ENCODE measurements around the gene RARG. TPM values are rescaled to one million over a fixed set of nuclear protein-coding genes. Genes with fewer than 3 reads are reported as not detected.

Gene RARG
- total and polyA plus RNA-seq, 2 donors (not counting 1 experiment from before 2014, with no cell fraction given): 8.8 to 15.0 TPM

DNA sequence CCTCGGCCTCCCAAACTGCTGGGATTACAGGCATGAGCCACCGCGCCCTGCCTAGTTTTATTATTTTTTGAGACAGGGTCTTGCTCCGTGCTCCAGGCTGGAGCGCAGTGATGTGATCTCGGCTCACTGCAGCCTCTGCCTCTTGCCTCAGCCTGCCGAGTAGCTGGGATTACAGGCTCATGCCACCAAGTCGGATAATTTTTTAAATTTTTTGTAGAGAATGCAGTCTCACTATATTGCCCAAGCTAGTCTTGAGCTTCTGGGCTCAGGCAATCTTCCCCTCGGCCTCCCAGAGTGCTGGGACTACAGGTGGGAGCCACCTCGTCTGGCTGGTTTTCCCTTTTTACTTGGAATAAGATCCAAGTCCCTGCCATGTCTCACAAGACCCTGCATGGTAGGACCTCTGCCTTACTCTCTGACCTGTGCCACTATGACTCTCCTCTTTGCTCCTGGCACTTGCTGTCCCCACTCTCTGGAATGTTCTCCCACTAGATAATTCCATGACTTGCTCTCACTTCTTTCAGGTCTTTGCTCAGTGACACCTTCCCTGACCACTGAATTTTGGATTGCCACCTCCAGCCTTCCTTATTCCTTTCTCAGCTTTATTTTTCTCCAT lies 7.7 kb upstream of the RARG start:
- H3K36me3 ChIP-seq (replicated peaks in 1 of 2; ENCODE audit: control extremely low read depth in 1 of 2, control insufficient read depth in 1 of 2, extremely low read depth in 1 of 2, insufficient read depth in 2 of 2, low read length in 1 of 2): no peaks in the 10 kb centered on the region
- H3K9ac ChIP-seq (ENCODE audit: low read length): no peak overlapping the region
- TF ChIP-seq, protein P1, sequence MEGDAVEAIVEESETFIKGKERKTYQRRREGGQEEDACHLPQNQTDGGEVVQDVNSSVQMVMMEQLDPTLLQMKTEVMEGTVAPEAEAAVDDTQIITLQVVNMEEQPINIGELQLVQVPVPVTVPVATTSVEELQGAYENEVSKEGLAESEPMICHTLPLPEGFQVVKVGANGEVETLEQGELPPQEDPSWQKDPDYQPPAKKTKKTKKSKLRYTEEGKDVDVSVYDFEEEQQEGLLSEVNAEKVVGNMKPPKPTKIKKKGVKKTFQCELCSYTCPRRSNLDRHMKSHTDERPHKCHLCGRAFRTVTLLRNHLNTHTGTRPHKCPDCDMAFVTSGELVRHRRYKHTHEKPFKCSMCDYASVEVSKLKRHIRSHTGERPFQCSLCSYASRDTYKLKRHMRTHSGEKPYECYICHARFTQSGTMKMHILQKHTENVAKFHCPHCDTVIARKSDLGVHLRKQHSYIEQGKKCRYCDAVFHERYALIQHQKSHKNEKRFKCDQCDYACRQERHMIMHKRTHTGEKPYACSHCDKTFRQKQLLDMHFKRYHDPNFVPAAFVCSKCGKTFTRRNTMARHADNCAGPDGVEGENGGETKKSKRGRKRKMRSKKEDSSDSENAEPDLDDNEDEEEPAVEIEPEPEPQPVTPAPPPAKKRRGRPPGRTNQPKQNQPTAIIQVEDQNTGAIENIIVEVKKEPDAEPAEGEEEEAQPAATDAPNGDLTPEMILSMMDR (IDR thresholded peaks at IDR 0.05): no peak
- TF ChIP-seq EZH2 (IDR thresholded peaks at IDR 0.05; ENCODE audit: borderline replicate concordance, insufficient read depth, low read depth, low read length, poor library complexity, severe bottlenecking): no peak
- WGBS (ENCODE audit: insufficient coverage): 96% methylated on average over 10 of the region's 10 CpGs
- Mint-ChIP-seq H3K27ac (no peak overlapping the region), H3K4me3 (no peak overlapping the region), H3K9me3 (ENCODE audit: insufficient read depth) (no peaks in the 10 kb centered on the region), H3K27me3 (peaks cover 8% of the 10 kb centered on the region), H3K4me1 (peaks cover 40% of the 10 kb centered on the region)
- H3K4me2 ChIP-seq (replicated peaks; ENCODE audit: low read depth, low read length, poor library complexity, severe bottlenecking): no peak overlapping the region
- ChIA-PET POLR2A (interaction anchor here (0.7 kb wide), 1 partner anchor 16 kb away, joined by 6 read pairs; no protein-coding TSS in a partner anchor), CTCF (interaction anchor here (0.6 to 1.3 kb wide), 3 partner anchors 27 to 211 kb away, joined by 3 read pairs; no protein-coding TSS in a partner anchor)
- DNase-seq: no peak
- H3K9me3 ChIP-seq (ENCODE audit: control extremely low read depth in 1 of 3, control insufficient read depth in 2 of 3, insufficient read depth in 1 of 3, low read length in 2 of 3): peaks cover 0 to 3% (median 0%) of the 10 kb centered on the region in 3 donors
- H2AFZ ChIP-seq (ENCODE audit: insufficient read depth, low read depth, low read length, poor library complexity, severe bottlenecking): no peak overlapping the region
- H3K4me1 ChIP-seq (ENCODE audit: control insufficient read depth in 2 of 2, insufficient read depth in 2 of 2, low read length in 2 of 2): peaks cover 26 to 34% of the 10 kb centered on the region in 2 donors
- no peak overlapping the region for H3K4me3 ChIP-seq (ENCODE audit: control extremely low read depth in 1 of 5, extremely low read depth in 1 of 5, insufficient read depth in 1 of 5, low read depth in 2 of 5, low read length in 4 of 5)
- peaks cover 0 to 4% (median 0%) of the 10 kb centered on the region in 4 experiments for H3K27me3 ChIP-seq (replicated peaks in 1 of 4; ENCODE audit: control extremely low read depth in 1 of 4, control insufficient read depth in 3 of 4, insufficient read depth in 4 of 4, low read length in 3 of 4)
- H3K79me2 ChIP-seq (ENCODE audit: control insufficient read depth, insufficient read depth, low read length): no peaks in the 10 kb centered on the region
- intact Hi-C loops (cut with micrococcal nuclease): no loop called here
- H3K27ac ChIP-seq (ENCODE audit: low read length in 2 of 2): no peak overlapping the region
- ATAC-seq (ENCODE audit: low read depth): no peak
- H4K20me1 ChIP-seq (ENCODE audit: control insufficient read depth, insufficient read depth, low read length, poor library complexity, severe bottlenecking): no peaks in the 10 kb centered on the region

DNA sequence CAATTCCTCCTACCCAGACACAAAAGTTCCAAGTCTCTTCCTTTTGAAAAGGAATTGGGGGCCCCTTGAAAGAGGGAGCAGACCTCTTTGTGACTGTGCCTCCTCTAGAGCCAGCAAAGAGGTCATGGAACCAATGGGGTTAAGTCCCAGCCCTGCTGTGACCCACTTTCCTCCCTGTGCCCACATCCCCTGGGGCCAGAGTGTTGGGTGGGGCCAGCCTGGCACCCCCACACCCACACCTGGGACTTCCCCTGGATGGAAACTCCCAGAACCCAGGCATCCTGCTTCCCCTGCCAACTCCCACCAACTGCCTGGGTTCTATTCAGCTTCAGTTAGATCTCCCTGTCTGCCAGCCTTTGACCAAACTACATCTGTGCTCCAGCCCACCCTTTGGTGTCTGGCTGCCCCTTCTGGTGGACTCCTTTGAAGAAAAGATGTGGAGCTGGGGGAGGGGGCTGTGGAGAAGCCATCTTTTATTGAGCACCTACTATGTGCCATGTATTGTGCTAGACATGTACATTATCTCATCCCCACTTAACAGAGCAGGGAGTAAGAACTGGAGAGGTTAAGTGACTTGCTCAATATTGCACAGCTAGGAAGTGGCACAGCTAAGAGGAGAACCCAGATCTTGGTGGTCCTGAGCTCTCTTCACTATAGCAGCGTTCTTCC lies 4.6 kb upstream of the RARG start:
- Histone ChIP-seq H3K9me3 (ENCODE audit: control extremely low read depth in 1 of 3, control insufficient read depth in 2 of 3, insufficient read depth in 1 of 3, low read length in 2 of 3) (peaks cover 0 to 3% (median 0%) of the 10 kb centered on the region in 3 donors), H3K27ac (ENCODE audit: low read length in 2 of 2) (no peak overlapping the region), H3K4me2 (replicated peaks; ENCODE audit: low read depth, low read length, poor library complexity, severe bottlenecking) (peak overlapping the region; percentile 51), H3K4me1 (ENCODE audit: control insufficient read depth in 2 of 2, insufficient read depth in 2 of 2, low read length in 2 of 2) (peaks cover 39 to 55% of the 10 kb centered on the region in 2 donors), H3K27me3 (replicated peaks in 1 of 4; ENCODE audit: control extremely low read depth in 1 of 4, control insufficient read depth in 3 of 4, insufficient read depth in 4 of 4, low read length in 3 of 4) (peaks cover 0 to 11% (median 2%) of the 10 kb centered on the region in 4 experiments), H2AFZ (ENCODE audit: insufficient read depth, low read depth, low read length, poor library complexity, severe bottlenecking) (no peak overlapping the region), H3K36me3 (replicated peaks in 1 of 2; ENCODE audit: control extremely low read depth in 1 of 2, control insufficient read depth in 1 of 2, extremely low read depth in 1 of 2, insufficient read depth in 2 of 2, low read length in 1 of 2) (no peaks in the 10 kb centered on the region), H3K4me3 (ENCODE audit: control extremely low read depth in 1 of 5, extremely low read depth in 1 of 5, insufficient read depth in 1 of 5, low read depth in 2 of 5, low read length in 4 of 5) (no peak overlapping the region), H3K9ac (ENCODE audit: low read length) (no peak overlapping the region), H3K79me2 (ENCODE audit: control insufficient read depth, insufficient read depth, low read length) (no peaks in the 10 kb centered on the region), H4K20me1 (ENCODE audit: control insufficient read depth, insufficient read depth, low read length, poor library complexity, severe bottlenecking) (no peaks in the 10 kb centered on the region)
- Mint-ChIP-seq H3K4me3 (peak overlapping the region; percentile 16), H3K27ac (no peak overlapping the region), H3K4me1 (peaks cover 53% of the 10 kb centered on the region), H3K9me3 (ENCODE audit: insufficient read depth) (no peaks in the 10 kb centered on the region), H3K27me3 (peaks cover 9% of the 10 kb centered on the region)
- DNase-seq (peak; percentile 60), ATAC-seq (ENCODE audit: low read depth) (no peak)
- WGBS (ENCODE audit: insufficient coverage): no CpG with 5 or more reads among the region's 1 CpG
- TF ChIP-seq, protein P1 (IDR thresholded peaks at IDR 0.05): no peak
- no peak for TF ChIP-seq EZH2 (IDR thresholded peaks at IDR 0.05; ENCODE audit: borderline replicate concordance, insufficient read depth, low read depth, low read length, poor library complexity, severe bottlenecking)
- POLR2A ChIA-PET: interaction anchor here (1.0 kb wide), 1 partner anchor 17 kb away, joined by 4 read pairs; no protein-coding TSS in a partner anchor
- intact Hi-C loops (cut with micrococcal nuclease): no loop called here
- CTCF ChIA-PET: interaction anchor here (1.0 to 3.0 kb wide), 4 partner anchors 15 to 31 kb away, joined by 3 to 16 read pairs (median 6); partner anchors contain the start of gene ESPL1

All from B cell (primary cell).